GM19324 (cell line): Measurements from ENCODE around the gene TRPM1.
A peak's percentile ranks its signal among the peaks of the same experiment; 100 is the strongest.

Source experiments
- ATAC-seq: cut with Tn5 transposase; IDR thresholded peaks from one replicate; pipeline ENCODE4 v1.9.1; 2021; ENCODE audit warnings: mild to moderate bottlenecking, moderate library complexity; ENCODE audit not compliant: unreplicated experiment, low FRiP score

The TRPM1 gene

GRCh38 chr15:31024330-31024729 lies 77.2 kb downstream of the TRPM1 start:
- no peak for ATAC-seq

DNA sequence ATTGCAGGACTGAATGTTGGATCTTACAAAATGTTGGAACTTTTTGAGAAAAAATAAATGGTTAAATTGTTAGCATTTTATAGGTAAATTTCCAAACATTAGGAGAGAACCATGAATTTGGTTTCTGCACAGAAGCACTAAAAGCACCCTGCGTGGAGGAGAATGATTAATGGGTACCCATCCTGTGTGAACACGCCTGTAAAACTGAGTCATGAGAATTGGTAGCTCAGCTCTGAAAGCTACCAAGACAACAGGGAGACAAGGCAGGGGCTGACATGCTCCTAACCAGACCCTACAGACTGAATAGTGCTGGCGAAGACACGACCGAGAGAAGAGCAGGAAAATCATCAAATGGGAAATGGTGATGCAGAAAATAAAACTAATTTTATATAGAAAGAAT lies 77.7 kb downstream of the TRPM1 start:
- ATAC-seq, result no peak

GRCh38 chr15:31021067-31021665 lies 80.4 kb downstream of the TRPM1 start:
- ATAC-seq, result no peak

GRCh38 chr15:31020542-31020941 lies 81.0 kb downstream of the TRPM1 start:
- ATAC-seq, result no peak

- no peak for ATAC-seq
Measured at GRCh38 chr15:31019986-31020385, 81.5 kb downstream of the TRPM1 start.

- no peak for ATAC-seq
Measured at GRCh38 chr15:31017311-31017710, 84.2 kb downstream of the TRPM1 start.

- ATAC-seq, result no peak
Measured at GRCh38 chr15:31016446-31016915, 85.0 kb downstream of the TRPM1 start.

GRCh38 chr15:31014608-31014925 lies 87.0 kb downstream of the TRPM1 start:
- no peak for ATAC-seq

GRCh38 chr15:31013863-31014607 lies 87.5 kb downstream of the TRPM1 start:
- peak; percentile 83 for ATAC-seq

- ATAC-seq, result no peak
Measured at GRCh38 chr15:31012455-31012854, 89.1 kb downstream of the TRPM1 start.

DNA sequence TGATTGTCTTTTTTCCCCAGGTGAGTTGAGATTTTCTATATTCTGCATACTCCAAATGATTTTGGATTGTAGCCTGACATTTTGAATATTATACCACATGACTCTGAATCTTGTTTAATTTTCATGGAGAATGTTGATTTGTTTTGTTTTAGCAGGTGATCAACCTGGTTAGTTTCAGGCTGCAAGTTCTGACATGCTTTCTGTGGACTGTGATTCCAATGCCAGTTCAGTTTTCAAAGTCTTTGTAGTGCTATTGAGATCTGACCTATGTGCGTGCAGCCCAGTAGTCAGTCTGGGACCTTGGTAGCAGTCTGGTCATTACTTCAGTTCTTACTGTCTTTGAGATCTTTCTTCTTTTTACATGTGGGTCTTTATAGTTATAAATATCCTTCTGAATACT lies 91.5 kb downstream of the TRPM1 start:
- no peak for ATAC-seq

GRCh38 chr15:31005660-31006059 lies 95.9 kb downstream of the TRPM1 start:
- no peak for ATAC-seq

DNA sequence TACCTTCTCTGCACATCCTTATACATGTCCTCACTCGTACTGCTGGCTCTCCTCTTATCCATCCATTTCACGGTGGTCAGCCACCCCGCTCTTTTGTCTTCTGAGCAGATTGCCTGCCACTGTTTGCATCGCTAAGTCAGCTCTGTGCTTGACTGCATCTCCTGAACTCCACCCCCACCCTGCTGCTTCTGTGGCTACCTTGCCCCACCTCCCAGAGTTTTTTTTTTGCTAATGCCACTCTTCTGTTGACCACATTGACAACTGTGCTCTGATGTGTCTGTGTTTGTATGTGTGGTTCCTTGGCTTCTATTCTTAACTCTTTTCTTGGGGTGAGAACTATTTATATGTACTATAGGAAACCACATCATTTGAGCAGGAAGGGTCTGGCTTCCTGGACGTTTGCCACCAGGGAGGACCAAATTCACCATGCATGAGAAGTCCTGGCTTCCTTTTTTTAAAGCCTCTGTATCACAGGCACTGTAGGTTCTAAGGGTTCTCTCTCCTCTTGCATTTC lies 97.2 kb downstream of the TRPM1 start:
- ATAC-seq, result peak; percentile 97

- no peak for ATAC-seq
Measured at GRCh38 chr15:31001702-31002101, 99.8 kb downstream of the TRPM1 start.

DNA sequence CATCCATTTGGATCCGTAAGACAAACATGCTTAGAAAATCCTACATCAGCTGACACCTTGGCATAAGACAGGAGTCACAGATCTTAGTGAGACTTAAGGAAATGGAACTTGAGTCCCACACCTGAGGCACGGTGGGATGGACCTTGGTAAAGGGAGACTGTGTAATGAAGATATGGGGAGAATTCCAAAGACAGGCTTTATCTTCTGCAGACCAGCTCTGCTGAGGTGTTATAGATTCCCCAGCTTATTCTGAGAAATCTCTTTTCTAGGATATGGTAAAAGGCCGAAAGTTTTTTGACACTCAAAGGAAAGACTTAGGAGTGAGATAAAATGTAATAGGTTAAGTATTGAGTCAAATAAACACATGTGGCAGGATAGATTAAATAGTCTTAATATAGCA lies 101.8 kb downstream of the TRPM1 start:
- ATAC-seq, result no peak

GRCh38 chr15:30997270-30997669 lies 104.3 kb downstream of the TRPM1 start:
- no peak for ATAC-seq

DNA sequence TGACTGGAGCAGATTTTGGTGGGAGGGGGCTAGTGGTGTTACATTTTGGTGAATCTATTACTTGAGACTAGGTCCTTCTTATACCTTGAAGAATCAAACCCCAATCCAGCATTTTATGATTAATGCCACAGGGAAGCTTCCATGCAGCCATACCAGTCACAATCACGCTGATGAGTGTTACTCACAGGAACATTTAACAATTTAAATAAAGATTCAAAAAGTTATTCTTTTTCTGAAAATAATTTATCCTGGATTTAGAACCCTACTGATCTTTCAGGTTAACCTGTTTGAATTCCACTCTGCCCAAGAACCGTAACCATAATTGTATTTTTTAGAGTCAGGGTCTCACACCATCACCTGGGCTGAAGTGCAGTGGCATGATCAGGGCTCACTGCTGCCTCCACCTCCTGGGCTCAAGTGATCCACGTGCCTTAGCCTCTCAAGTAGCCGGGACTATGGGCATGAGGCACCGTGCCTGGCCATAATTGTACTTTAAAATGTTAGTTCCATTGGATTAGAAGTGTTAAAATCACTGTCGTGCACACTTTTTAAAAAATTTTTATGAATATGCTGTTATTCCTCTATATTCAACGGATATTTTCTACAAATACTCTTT lies 109.2 kb downstream of the TRPM1 start:
- no peak for ATAC-seq

- peak; percentile 93 for ATAC-seq
Measured at GRCh38 chr15:30991255-30992235, 110.0 kb downstream of the TRPM1 start, which contains the start of gene MTMR10. Gene MTMR10 (minus strand): TSS chr15:30991628. CDS start chr15:30991506, 122 bp downstream.

DNA sequence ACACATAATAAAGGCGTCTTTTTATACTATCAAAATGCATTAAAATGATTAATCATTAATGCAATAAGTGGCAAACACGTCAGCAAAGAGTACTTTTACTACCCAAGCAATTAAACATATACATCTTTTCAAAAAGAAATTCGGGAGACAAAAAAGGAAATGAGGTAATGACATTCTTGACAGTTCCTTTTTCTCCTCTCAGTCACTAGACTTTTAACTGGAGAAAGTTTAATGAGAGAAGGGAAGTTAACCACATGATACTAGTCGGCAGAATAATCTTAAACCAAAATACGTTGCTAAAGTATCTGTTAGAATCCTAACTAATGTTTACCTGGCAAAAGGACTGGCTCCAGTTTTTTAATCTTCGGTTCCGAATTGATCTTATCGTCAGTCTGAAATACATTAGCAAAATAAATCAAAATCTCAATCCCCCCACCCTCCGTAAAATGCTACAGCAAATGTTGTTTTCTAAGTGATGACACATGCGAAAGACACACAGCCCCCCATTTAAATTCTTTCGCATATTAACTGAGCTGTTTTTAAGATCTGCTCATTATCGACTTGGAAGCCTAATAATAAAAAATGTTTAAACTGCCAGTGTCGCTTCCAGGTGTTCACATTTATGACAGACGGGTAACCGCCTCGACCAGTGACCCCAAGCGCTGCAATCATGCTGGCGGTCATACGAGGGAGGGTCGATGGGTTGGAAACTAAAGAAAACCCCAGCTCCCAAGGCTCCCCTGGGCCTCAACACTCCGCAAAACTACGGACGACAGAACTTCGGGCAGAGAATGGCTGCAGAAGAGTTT lies 110.9 kb downstream of the TRPM1 start:
- no peak for ATAC-seq

DNA sequence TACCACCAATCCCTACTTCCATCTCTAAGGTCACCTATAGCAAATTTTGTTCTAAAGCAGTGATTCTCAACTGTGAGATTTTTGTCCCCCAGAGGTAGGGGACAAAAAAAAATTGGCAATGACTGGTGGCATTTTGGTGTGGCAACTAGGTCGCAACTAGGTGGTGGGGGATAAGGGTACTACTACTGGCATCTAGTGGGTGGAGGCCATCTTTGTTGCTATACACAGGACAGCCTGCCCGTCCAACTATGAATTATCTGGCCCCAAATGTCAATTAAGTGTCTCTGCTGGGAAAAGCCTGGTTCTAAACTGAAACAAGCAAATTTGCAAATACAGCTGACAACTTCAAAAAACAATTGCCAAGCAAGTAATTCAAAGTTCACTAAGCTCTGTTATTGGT lies 111.5 kb downstream of the TRPM1 start:
- no peak for ATAC-seq
